Stimulated activated memory B cell treated with anti-CD40 and anti-IgM and Interleukin-4, amounts not matched to agents 10 μg/mL and 1 μg/mL and 100 μg/mL, for 72 hours (primary cell): ENCODE measurements around the gene OPCML.

ENCODE experiments used
- ATAC-seq: fragments of 150-1000 bp; cut with Tn5 transposase; 2 replicates; pipeline ENCODE4 v1.10.0; 2021
- H3K27ac Mint-ChIP-seq: one replicate; pipeline ENCODE4 v1.8.0; 2022; ENCODE audit warnings: mild to moderate bottlenecking, mixed read lengths
- H3K27me3 Mint-ChIP-seq: one replicate; pipeline ENCODE4 v1.8.0; 2022; ENCODE audit warnings: mixed read lengths
- H3K36me3 Mint-ChIP-seq: one replicate; pipeline ENCODE4 v1.8.0; 2022; ENCODE audit warnings: mixed read lengths
- H3K4me1 Mint-ChIP-seq: one replicate; pipeline ENCODE4 v1.8.0; 2022; ENCODE audit warnings: mixed read lengths
- H3K4me3 Mint-ChIP-seq: one replicate; pipeline ENCODE4 v1.8.0; 2022; ENCODE audit warnings: mild to moderate bottlenecking, moderate library complexity, mixed read lengths
- H3K9me3 Mint-ChIP-seq: one replicate; pipeline ENCODE4 v1.8.0; 2022; ENCODE audit warnings: mixed read lengths

The OPCML gene

DNA sequence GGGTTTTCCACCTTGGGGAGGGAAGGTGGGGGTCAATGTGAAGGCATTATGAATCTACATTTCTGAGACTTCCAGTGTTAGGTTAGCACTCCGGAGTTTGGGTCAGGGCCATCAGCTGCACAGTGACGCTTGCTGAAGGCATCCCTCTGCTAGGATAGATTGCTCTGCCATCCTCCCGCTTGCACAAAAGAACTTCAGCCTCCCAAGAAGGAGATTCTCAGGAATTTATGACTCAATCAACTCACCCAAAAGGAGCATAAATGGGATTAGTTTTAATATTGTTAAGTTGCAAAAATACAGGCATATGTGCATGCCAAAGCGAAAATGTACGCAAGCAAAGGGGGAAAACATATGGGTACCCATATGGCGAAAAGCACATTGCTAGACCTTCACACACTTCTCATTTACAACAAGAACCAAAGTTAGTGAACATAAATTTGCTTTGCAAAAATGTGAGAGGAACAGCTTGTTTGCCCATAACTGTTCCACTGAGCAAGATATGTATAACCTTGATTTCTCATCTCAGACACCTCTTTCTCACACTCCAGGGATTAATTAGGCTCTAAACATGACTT is 1013.0 kb downstream of the OPCML start:
- Mint-ChIP-seq H3K4me1 (no peaks in the 10 kb centered on the region), H3K36me3 (no peaks in the 10 kb centered on the region), H3K27me3 (no peaks in the 10 kb centered on the region), H3K4me3 (no peak overlapping the region), H3K27ac (no peak overlapping the region), H3K9me3 (peaks cover 6% of the 10 kb centered on the region)
- ATAC-seq, result no peak

DNA sequence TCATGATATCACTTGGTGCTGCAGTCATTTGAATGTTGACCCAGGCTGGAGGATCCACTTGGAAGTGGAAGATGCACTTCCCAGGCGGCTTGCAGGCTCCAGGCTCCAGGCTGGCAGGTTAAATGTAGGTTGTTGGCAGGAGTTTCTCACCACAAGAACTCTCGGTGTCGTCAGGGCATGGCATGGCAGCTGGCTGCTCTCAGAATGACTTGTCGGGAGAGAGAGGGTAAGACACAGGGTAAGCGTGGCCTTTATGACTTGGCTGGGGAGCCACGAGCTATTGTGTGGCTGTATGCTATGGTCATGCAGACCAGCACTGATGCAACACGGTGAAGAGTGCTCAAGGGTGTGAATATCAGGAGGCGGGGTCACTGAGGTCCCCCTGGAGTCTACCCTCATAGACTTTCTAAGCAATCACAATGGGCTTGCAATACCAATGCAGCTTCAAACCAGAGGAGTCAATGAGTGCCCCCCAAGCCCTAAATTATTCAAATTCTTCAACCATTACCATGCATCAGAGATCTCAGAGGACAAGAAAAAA is 1027.7 kb downstream of the OPCML start:
- no peak overlapping the region for H3K4me3 Mint-ChIP-seq
- H3K27me3 Mint-ChIP-seq, result no peaks in the 10 kb centered on the region
- H3K4me1 Mint-ChIP-seq, result no peaks in the 10 kb centered on the region

DNA sequence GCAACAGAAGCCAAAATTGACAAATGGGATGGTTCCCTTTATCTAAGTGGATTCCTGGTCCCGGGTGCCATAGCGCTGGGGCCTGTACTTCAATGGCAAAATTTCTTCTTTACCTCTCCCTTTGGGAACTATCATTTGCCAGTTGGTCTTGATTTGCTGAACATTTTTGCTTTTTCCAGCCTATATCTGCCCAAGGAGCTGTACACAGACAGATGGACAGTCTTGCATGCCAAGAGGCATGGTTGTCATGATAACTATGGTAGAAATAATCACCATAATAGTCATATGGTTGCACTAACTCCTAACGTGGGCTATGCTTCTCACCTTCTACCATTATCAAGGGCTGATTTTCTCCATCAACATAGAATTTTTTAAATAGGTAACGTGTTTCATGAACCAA is 1030.9 kb downstream of the OPCML start:
- ATAC-seq, result no peak
- Mint-ChIP-seq H3K4me1 (no peaks in the 10 kb centered on the region), H3K9me3 (peaks cover 15% of the 10 kb centered on the region), H3K36me3 (no peaks in the 10 kb centered on the region), H3K27ac (no peak overlapping the region), H3K4me3 (no peak overlapping the region), H3K27me3 (no peaks in the 10 kb centered on the region)

More for the DNA sequence above, 1027.7 kb downstream of the OPCML start:
- H3K36me3 Mint-ChIP-seq, result no peaks in the 10 kb centered on the region
- no peak overlapping the region for H3K27ac Mint-ChIP-seq
- ATAC-seq, result no peak
- peaks cover 18% of the 10 kb centered on the region for H3K9me3 Mint-ChIP-seq

DNA sequence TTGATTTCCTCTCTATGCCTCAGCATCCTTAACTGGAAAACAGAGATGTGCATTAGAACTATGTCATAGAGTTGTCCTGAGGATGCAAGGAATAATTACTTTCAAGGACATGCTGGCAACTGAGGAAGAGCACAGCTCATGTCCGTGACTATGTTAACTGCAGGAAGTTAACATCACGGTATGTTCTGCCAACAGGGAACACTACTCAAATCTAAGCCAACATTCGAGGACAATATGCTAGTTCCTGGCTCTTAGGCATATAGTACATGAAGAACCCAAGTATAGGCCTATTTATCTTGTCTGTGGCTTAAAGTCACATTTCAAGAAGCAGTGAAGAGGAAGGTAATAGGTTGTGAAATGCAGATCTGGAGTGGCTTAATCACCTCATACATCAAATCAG is 1032.6 kb downstream of the OPCML start:
- no peak for ATAC-seq
- H3K36me3 Mint-ChIP-seq, result no peaks in the 10 kb centered on the region

DNA sequence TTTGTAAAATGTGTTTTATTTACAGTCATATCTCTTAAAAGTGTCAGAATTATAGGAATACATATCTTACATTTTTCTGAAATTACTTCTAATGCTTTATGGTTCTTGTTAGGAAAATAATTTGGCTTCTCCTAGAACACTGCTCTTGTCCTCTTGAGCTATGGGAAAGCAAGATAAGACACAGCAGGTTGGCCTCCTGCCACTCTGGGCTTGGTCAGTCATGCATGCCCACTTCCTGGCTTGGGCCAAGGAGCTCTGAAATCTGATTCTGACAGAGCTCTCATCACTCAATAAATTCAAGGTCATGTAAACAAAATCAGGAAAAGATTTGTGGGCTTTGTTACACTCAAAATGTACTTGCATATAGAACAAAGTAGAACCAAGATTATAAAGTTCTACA is 1036.0 kb downstream of the OPCML start:
- Mint-ChIP-seq H3K4me1 (no peaks in the 10 kb centered on the region), H3K27me3 (no peaks in the 10 kb centered on the region), H3K36me3 (no peaks in the 10 kb centered on the region), H3K9me3 (peaks cover 18% of the 10 kb centered on the region), H3K4me3 (no peak overlapping the region), H3K27ac (no peak overlapping the region)
- ATAC-seq, result no peak

More for the DNA sequence above, 1032.6 kb downstream of the OPCML start:
- Mint-ChIP-seq H3K4me1 (no peaks in the 10 kb centered on the region), H3K27me3 (no peaks in the 10 kb centered on the region), H3K27ac (no peak overlapping the region), H3K4me3 (no peak overlapping the region), H3K9me3 (peaks cover 13% of the 10 kb centered on the region)

DNA sequence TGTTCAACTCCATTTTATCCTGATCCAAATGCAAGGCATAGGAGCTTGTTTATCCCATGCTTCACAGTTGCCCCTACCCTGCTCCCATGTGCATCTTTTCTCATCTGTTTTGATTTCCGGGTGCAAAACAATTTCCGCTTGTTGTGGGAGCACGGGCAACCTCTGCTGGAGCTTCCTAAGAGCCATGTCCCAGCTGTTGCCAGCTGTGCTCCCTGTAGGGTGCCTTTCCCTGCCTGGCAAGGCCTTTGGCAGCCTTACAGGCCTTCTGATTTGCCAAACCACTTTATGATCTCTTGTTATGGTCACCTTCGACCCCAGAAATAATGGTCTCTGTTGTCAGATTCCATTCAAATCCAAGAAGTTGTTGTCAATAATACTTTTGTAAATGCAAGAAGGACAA is 1038.5 kb downstream of the OPCML start:
- no peaks in the 10 kb centered on the region for H3K27me3 Mint-ChIP-seq
- H3K4me3 Mint-ChIP-seq, result no peak overlapping the region
- ATAC-seq, result no peak
- no peaks in the 10 kb centered on the region for H3K36me3 Mint-ChIP-seq
- peaks cover 15% of the 10 kb centered on the region for H3K9me3 Mint-ChIP-seq
- H3K4me1 Mint-ChIP-seq, result no peaks in the 10 kb centered on the region
- no peak overlapping the region for H3K27ac Mint-ChIP-seq

DNA sequence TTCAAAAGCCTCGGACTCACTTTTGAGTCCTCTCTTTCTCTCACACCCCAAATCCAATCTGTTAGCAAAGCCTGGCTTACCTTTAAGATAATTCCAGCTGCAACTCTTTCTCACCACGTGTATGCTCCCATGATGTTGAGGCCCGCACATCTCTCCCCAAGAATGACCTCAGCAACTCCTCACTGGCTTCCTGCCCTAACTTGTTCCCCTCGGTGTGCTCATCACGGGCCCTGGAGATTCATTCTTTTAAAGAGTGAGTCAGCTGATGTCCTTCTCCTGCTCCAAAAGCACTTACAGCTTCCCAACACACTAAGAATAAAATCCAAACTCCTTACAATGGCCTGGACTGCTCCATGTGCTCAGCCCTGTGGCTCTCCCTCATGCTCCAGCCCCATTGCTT is 1041.3 kb downstream of the OPCML start:
- no peaks in the 10 kb centered on the region for H3K27me3 Mint-ChIP-seq
- H3K4me1 Mint-ChIP-seq, result no peaks in the 10 kb centered on the region
- H3K36me3 Mint-ChIP-seq, result no peaks in the 10 kb centered on the region
- H3K9me3 Mint-ChIP-seq, result peaks cover 18% of the 10 kb centered on the region
- ATAC-seq, result no peak
- H3K4me3 Mint-ChIP-seq, result no peak overlapping the region
- no peak overlapping the region for H3K27ac Mint-ChIP-seq

DNA sequence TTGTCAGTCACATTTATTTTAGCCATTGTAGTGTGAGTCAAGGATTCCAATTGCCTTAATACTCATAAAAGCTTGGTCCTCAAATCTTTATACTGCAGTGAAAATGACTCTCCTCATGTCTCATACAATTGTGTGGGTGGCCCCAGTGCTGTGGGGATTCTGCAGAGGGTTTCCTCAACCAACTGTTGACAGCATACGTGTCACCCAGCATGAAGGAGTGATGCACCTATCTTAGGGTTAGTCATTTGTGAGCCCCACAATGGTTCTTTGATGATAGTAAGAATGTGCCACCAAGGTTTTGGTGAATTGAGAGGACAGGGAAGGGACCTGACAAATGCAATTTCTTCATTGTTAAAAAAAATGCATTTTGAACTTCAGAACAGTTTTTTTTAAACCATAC is 1046.2 kb downstream of the OPCML start:
- Mint-ChIP-seq H3K27me3 (no peaks in the 10 kb centered on the region), H3K4me3 (no peak overlapping the region), H3K27ac (no peak overlapping the region), H3K4me1 (no peaks in the 10 kb centered on the region), H3K36me3 (no peaks in the 10 kb centered on the region), H3K9me3 (peaks cover 14% of the 10 kb centered on the region)
- ATAC-seq, result no peak

DNA sequence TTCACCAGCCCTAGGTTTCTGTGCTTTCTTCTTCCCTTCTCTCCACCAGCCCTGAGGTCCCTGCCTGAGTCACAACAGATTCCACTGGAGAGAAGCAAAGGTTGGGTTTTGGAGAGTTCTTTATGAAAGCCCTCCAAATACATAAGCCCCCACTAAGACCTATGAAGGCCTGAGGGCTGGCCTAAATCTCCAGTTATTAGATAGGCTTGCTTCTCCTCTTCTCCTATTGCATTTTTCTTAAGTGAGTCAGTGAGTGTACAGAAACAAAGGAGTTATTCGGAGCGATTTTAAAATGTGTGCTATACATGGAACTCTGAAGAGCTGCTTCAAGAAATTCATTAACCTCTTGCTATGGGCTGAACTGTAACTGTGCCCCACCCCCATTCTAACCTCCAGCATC is 1057.3 kb downstream of the OPCML start:
- Mint-ChIP-seq H3K9me3 (peaks cover 5% of the 10 kb centered on the region), H3K27ac (no peak overlapping the region), H3K4me1 (no peaks in the 10 kb centered on the region), H3K4me3 (no peak overlapping the region), H3K36me3 (no peaks in the 10 kb centered on the region), H3K27me3 (no peaks in the 10 kb centered on the region)
- ATAC-seq, result no peak

DNA sequence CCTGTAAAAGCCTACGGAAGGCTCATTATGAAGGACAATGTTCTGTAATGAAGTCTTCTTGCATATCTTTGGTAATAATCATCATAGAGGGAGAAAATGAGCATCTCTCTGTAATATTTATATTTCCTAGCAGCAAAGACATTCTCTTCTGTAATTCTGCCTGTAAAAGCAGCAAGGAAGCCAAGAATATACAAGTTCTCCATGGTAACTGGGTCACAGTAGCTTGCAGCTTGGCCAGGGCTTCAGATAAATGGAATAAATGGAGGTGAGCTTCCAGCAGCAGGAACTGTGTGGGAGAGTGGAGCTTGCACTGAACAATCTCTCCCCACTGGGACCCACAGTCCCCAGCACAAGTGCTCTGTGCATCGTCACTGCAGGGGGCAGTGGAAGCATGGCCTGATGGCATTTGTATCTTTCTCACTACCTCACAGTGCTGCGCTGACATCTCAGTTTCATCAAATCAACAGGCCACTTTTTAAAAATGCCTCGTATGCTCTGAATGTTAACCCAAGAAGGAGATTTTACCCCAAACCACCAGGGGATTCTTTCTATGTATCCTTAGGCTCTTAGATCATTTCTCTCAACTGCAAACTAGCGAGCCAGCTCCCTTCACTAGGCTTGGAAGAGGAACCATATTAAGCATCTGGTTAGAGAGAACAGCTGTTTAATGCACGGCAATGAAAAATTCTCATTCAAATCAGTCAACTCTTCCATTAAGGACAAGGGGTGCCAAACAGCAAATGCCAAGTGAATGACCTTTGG is 1059.7 kb downstream of the OPCML start:
- no peak for ATAC-seq
- Mint-ChIP-seq H3K27ac (no peak overlapping the region), H3K4me1 (no peaks in the 10 kb centered on the region), H3K27me3 (no peaks in the 10 kb centered on the region), H3K9me3 (peaks cover 4% of the 10 kb centered on the region), H3K36me3 (no peaks in the 10 kb centered on the region), H3K4me3 (no peak overlapping the region)

DNA sequence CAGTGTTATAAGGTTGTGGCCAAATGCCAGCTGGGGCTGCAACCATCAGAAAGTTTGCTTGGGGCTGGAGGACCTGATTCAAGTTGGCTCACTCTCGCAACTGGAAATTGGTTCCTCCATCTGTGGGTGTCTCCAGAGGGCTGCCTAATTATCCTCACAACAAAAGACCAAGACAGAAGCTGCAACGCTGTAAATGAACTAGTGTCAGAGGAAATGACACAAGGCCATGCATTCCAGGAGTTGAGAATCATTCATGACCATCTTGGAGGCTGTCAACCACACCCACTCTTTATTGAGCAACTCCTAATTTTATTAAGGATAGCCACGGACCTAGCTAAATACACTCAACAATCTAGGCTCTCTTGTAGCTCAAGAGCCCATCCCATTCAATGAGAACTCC is 1060.8 kb downstream of the OPCML start:
- Mint-ChIP-seq H3K27ac (no peak overlapping the region), H3K4me3 (no peak overlapping the region), H3K27me3 (no peaks in the 10 kb centered on the region), H3K4me1 (no peaks in the 10 kb centered on the region), H3K9me3 (no peaks in the 10 kb centered on the region), H3K36me3 (no peaks in the 10 kb centered on the region)
- ATAC-seq, result no peak

DNA sequence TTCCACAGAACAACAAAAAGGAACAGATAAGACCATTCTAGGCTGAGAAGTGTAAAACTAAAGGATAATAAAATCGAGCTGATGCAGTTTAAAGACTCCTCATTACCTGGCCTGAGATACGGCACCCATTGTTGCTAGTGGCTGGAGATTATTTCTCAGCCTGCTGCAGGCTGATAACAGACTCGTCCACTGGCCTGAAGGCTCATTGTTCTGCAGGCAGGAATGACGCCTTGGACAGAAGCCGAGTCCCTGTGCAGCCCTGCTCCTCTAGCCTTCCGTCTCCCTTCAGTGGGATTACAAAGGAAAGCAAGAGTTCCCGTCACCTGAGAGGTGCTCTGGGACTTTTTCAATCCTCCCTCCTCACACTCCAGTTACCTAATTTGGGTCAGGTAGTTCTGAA is 1065.3 kb downstream of the OPCML start:
- H3K27me3 Mint-ChIP-seq, result no peaks in the 10 kb centered on the region
- H3K27ac Mint-ChIP-seq, result no peak overlapping the region
- H3K9me3 Mint-ChIP-seq, result no peaks in the 10 kb centered on the region
- H3K36me3 Mint-ChIP-seq, result no peaks in the 10 kb centered on the region
- ATAC-seq, result no peak
- no peaks in the 10 kb centered on the region for H3K4me1 Mint-ChIP-seq
- no peak overlapping the region for H3K4me3 Mint-ChIP-seq

DNA sequence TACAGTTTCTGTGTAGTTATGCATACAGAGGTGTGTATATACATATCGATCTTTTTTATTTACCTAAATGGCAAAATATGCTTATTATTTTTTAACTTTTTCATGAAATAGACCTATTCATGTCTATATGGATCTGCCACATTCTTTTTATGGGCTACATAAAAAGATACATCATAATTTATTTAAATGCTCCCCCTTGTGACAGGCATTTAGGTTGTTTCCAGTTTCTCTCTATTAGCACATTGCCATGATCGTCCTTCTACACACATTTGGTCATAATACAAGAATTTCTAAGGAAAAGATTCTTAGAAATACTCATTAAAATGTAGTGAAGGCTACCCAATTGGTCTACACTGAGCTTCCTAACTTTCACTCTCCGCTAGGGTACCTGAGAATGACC is 1067.4 kb downstream of the OPCML start:
- H3K27me3 Mint-ChIP-seq, result no peaks in the 10 kb centered on the region
- no peaks in the 10 kb centered on the region for H3K36me3 Mint-ChIP-seq
- ATAC-seq, result no peak
- no peak overlapping the region for H3K4me3 Mint-ChIP-seq
- H3K27ac Mint-ChIP-seq, result no peak overlapping the region
- no peaks in the 10 kb centered on the region for H3K4me1 Mint-ChIP-seq
- H3K9me3 Mint-ChIP-seq, result no peaks in the 10 kb centered on the region

DNA sequence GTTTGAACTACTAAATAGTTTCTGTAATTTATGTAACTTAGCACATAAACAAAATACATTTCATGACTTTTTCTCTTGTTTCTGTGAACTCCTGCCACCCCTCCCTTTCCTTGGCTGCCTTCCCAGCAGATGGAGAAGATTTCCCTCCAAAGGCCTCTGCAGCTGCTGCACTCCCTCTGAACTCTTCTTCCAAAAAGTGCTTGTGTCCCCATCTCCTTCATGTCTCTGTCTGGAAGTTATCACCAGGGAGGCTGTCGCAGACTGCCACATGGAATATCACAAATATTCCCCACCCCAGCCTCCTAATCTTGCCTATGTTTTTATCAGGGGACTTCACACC is 1068.3 kb downstream of the OPCML start:
- H3K9me3 Mint-ChIP-seq, result peaks cover 3% of the 10 kb centered on the region
- no peaks in the 10 kb centered on the region for H3K4me1 Mint-ChIP-seq
- H3K4me3 Mint-ChIP-seq, result no peak overlapping the region
- H3K36me3 Mint-ChIP-seq, result no peaks in the 10 kb centered on the region
- no peak for ATAC-seq
- no peaks in the 10 kb centered on the region for H3K27me3 Mint-ChIP-seq
- H3K27ac Mint-ChIP-seq, result no peak overlapping the region

DNA sequence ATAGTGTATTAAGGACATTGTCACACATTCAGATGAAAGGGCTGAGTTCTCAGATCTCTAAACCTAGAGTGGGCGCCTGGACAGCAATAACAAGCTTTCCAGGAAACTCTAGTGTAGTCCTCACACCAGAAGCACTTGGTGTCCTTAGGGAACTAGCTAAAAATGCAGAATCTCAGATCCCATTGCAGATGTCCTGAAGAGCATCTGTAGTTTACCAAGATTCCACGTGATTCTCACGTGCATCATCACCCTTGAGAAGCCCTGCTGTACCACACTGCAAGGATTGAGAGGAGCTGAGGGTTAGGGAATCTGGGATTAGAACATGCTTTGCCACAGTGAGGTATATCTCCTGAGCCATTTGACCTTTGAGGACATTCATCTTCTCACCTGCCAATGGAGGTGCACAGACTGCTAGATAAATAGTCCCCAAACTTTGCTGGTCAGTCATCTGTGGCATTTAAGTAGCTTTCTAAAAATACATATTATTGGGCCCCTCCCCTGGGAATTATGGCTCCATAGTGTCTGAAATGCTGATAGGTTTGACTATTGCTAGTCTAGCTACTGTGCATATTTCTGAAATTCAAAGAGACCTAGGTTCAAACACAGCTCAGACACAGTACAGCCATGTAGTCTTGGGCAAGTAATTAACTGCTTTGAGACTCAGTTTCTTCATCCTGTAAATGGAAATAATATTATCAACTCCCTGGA is 1068.9 kb downstream of the OPCML start:
- H3K27me3 Mint-ChIP-seq, result no peaks in the 10 kb centered on the region
- H3K27ac Mint-ChIP-seq, result no peak overlapping the region
- no peaks in the 10 kb centered on the region for H3K36me3 Mint-ChIP-seq
- H3K4me3 Mint-ChIP-seq, result no peak overlapping the region
- peaks cover 3% of the 10 kb centered on the region for H3K9me3 Mint-ChIP-seq
- H3K4me1 Mint-ChIP-seq, result no peaks in the 10 kb centered on the region
- no peak for ATAC-seq

DNA sequence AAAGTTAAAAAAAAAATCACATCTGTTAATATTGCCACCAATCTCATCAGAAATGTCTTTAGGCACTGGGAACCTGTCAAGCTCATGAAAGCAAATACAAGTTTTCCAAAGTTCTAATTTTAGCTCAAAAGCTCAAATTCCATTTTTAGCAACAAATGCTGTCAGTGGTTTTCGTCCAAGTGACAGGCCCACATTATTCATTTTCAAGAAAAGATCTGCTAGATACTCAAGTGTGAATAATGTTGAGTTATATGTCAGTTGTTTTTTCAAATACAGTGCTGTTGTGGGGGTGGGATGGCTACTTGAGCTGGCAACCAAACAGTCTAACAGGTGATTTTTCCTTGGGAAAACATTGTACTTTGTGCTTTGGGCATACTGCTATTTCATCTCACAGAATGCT is 1072.6 kb downstream of the OPCML start:
- H3K27ac Mint-ChIP-seq, result no peak overlapping the region
- no peaks in the 10 kb centered on the region for H3K27me3 Mint-ChIP-seq
- H3K36me3 Mint-ChIP-seq, result no peaks in the 10 kb centered on the region
- peaks cover 3% of the 10 kb centered on the region for H3K9me3 Mint-ChIP-seq
- H3K4me3 Mint-ChIP-seq, result no peak overlapping the region
- no peak for ATAC-seq
- no peaks in the 10 kb centered on the region for H3K4me1 Mint-ChIP-seq
